H1 (cell line): Measurements from ENCODE around the gene PTPRF. TPM values are rescaled to one million over a fixed set of nuclear protein-coding genes. Genes with fewer than 3 reads are reported as not detected.

Experiments
- CTCF ChIA-PET: fragments of 300-600 bp; sonication (Branson Sonifier 250); formaldehyde crosslinking; loops from one replicate; lab custom pipeline; 2021; ENCODE audit not compliant: partially characterized antibody; lab: Charles Lee
- POLR2A ChIA-PET: fragments of 300-600 bp; sonication (Branson Sonifier 250); formaldehyde crosslinking; loops from one replicate; lab custom pipeline; 2021; ENCODE audit warnings: inconsistent platforms; ENCODE audit not compliant: partially characterized antibody; lab: Charles Lee
- DNase-seq, 2 experiments: peaks; one replicate each; pipeline versions ENCODE4 v3.0.0 to v3.0.0-alpha.2; 2010 to 2022; ENCODE audit warnings: low spot score in 2 of 2, low read depth in 1 of 2, mixed read lengths in 1 of 2
- FAIRE-seq: peaks from 2 replicates; lab custom pipeline; 2011; peaks lifted over from hg19 to GRCh38; lab: Jason Lieb, UNC
- H2AFZ ChIP-seq: 2 replicates; pipeline ENCODE4 v1.8.1; 2012; ENCODE audit warnings: low read length, inconsistent platforms
- H2AK5ac ChIP-seq: 2 replicates; pipeline ENCODE4 v1.6.1; 2013; ENCODE audit warnings: low read depth, low read length
- H2BK120ac ChIP-seq: replicated peaks from 2 replicates; pipeline ENCODE3; 2013; ENCODE audit warnings: low read depth, low read length, inconsistent platforms
- H2BK12ac ChIP-seq: 2 replicates; pipeline ENCODE4 v1.6.1; 2013; ENCODE audit warnings: low read depth, low read length
- H2BK15ac ChIP-seq: 2 replicates; pipeline ENCODE4 v1.6.1; 2013; ENCODE audit warnings: low read length
- H2BK20ac ChIP-seq: 2 replicates; pipeline ENCODE4 v1.6.1; 2013; ENCODE audit warnings: low read length
- H2BK5ac ChIP-seq: 2 replicates; pipeline ENCODE4 v1.6.1; 2013; ENCODE audit warnings: low read depth, low read length
- H3K14ac ChIP-seq: 2 replicates; pipeline ENCODE4 v1.6.1; 2013; ENCODE audit warnings: inconsistent platforms; ENCODE audit not compliant: insufficient read length
- H3K18ac ChIP-seq: 2 replicates; pipeline ENCODE4 v1.6.1; 2013; ENCODE audit warnings: low read length; ENCODE audit errors: extremely low read depth
- H3K23ac ChIP-seq: 2 replicates; pipeline ENCODE4 v1.6.1; 2013; ENCODE audit warnings: inconsistent platforms; ENCODE audit not compliant: insufficient read length
- H3K23me2 ChIP-seq: 2 replicates; pipeline ENCODE4 v1.6.1; 2013; ENCODE audit warnings: low read depth, low read length
- H3K27ac ChIP-seq: 2 replicates; pipeline ENCODE4 v1.6.1; 2011; ENCODE audit warnings: low read depth, low read length, inconsistent platforms
- H3K27me3 ChIP-seq, 4 experiments: replicated peaks in 1 of 4; 1 replicate in 1 of 4; 2 replicates in 3 of 4; pipeline versions ENCODE4 v1.6.1 to v1.8.1; 2011 to 2013; ENCODE audit warnings: low read length in 3 of 4, mild to moderate bottlenecking in 3 of 4, inconsistent platforms in 2 of 4, mixed read lengths in 2 of 4, moderate library complexity in 1 of 4; ENCODE audit not compliant: control insufficient read depth in 3 of 4, insufficient read depth in 3 of 4; ENCODE audit errors: extremely low read depth in 1 of 4
- H3K36me3 ChIP-seq, 4 experiments: 2 replicates each; pipeline versions ENCODE4 v1.6.1 to v1.8.1; 2011 to 2013; ENCODE audit warnings: mild to moderate bottlenecking in 4 of 4, low read length in 3 of 4, moderate library complexity in 2 of 4, control low read depth in 1 of 4, inconsistent platforms in 1 of 4; ENCODE audit not compliant: insufficient read depth in 4 of 4, control insufficient read depth in 2 of 4
- H3K4ac ChIP-seq: replicated peaks from 2 replicates; pipeline ENCODE3; 2013; ENCODE audit warnings: low read length, low read depth, mixed read lengths, inconsistent platforms; ENCODE audit not compliant: insufficient read length
- H3K4me1 ChIP-seq, 4 experiments: replicated peaks in 1 of 4; 1 replicate in 1 of 4; 2 replicates in 3 of 4; pipeline versions ENCODE4 v1.6.1 to v1.8.1; 2011 to 2013; ENCODE audit warnings: low read length in 3 of 4, inconsistent platforms in 2 of 4, mixed read lengths in 1 of 4; ENCODE audit not compliant: insufficient read depth in 4 of 4, control insufficient read depth in 3 of 4
- H3K4me2 ChIP-seq, 2 experiments: 2 replicates each; pipeline versions ENCODE4 v1.6.1 to v1.8.1; 2011 to 2013; ENCODE audit warnings: low read depth in 2 of 2, low read length in 2 of 2, control low read depth in 1 of 2, inconsistent platforms in 1 of 2, mild to moderate bottlenecking in 1 of 2; ENCODE audit not compliant: insufficient read depth in 1 of 2
- H3K4me3 ChIP-seq, 4 experiments: fragments of 200-600, 300-600 bp in 1 of 4; sonication (generic), shearing (Covaris generic), sonication (Bioruptor Twin) in 1 of 4; 2 replicates each; pipeline versions ENCODE4 v1.5.1 to v1.8.1; 2011 to 2016; ENCODE audit warnings: low read length in 4 of 4, low read depth in 3 of 4, control low read depth in 2 of 4, inconsistent platforms in 2 of 4, mild to moderate bottlenecking in 2 of 4, mixed read lengths in 1 of 4, moderate library complexity in 1 of 4; ENCODE audit not compliant: insufficient read depth in 2 of 4; ENCODE audit errors: extremely low read depth in 1 of 4
- H3K56ac ChIP-seq: replicated peaks from 2 replicates; pipeline ENCODE3; 2013; ENCODE audit warnings: low read depth, mild to moderate bottlenecking, mixed read lengths, low read length, inconsistent platforms; ENCODE audit not compliant: insufficient read length
- H3K79me1 ChIP-seq: 2 replicates; pipeline ENCODE4 v1.6.1; 2013; ENCODE audit warnings: low read depth, low read length, control low read depth
- H3K79me2 ChIP-seq, 2 experiments: 2 replicates each; pipeline versions ENCODE4 v1.6.1 to v1.8.1; 2012 to 2013; ENCODE audit warnings: low read length in 2 of 2, mild to moderate bottlenecking in 2 of 2, inconsistent platforms in 1 of 2; ENCODE audit not compliant: insufficient read depth in 2 of 2, control insufficient read depth in 1 of 2
- H3K9ac ChIP-seq, 4 experiments: replicated peaks in 1 of 4; 1 replicate in 1 of 4; 2 replicates in 3 of 4; pipeline versions ENCODE4 v1.6.1 to v1.8.1; 2011 to 2013; ENCODE audit warnings: low read depth in 3 of 4, low read length in 3 of 4, control low read depth in 2 of 4, mild to moderate bottlenecking in 2 of 4, moderate library complexity in 2 of 4, inconsistent platforms in 1 of 4; ENCODE audit errors: extremely low read depth in 1 of 4
- H3K9me3 ChIP-seq, 2 experiments: 2 replicates each; pipeline versions ENCODE4 v1.6.1 to v1.8.1; 2012 to 2013; ENCODE audit warnings: mild to moderate bottlenecking in 2 of 2, moderate library complexity in 2 of 2, control low read depth in 1 of 2, inconsistent platforms in 1 of 2, low read depth in 1 of 2, low read length in 1 of 2, mixed read lengths in 1 of 2; ENCODE audit not compliant: insufficient read depth in 2 of 2
- H4K20me1 ChIP-seq, 2 experiments: replicated peaks in 1 of 2; 2 replicates each; pipeline versions ENCODE3 to v1.8.1; 2011 to 2013; ENCODE audit warnings: inconsistent platforms in 2 of 2, low read length in 2 of 2, mild to moderate bottlenecking in 1 of 2; ENCODE audit not compliant: insufficient read depth in 2 of 2, control insufficient read depth in 1 of 2
- H4K5ac ChIP-seq: 2 replicates; pipeline ENCODE4 v1.6.1; 2013; ENCODE audit warnings: low read length, low read depth, mixed read lengths, inconsistent platforms; ENCODE audit not compliant: insufficient read length
- H4K8ac ChIP-seq: 2 replicates; pipeline ENCODE4 v1.8.0; 2013; ENCODE audit warnings: mild to moderate bottlenecking, moderate library complexity, low read length, inconsistent platforms; ENCODE audit not compliant: insufficient read depth; ENCODE audit errors: extremely low read depth
- H4K91ac ChIP-seq: replicated peaks from 2 replicates; pipeline ENCODE3; 2013; ENCODE audit warnings: low read length, mixed read lengths, inconsistent platforms; ENCODE audit not compliant: insufficient read length
- ATF3 ChIP-seq: IDR thresholded peaks from 2 replicates; pipeline ENCODE4 v1.6.1; 2011; ENCODE audit warnings: low read depth, mild to moderate bottlenecking, low read length; ENCODE audit not compliant: insufficient read depth
- CHD1 ChIP-seq: IDR thresholded peaks from 2 replicates; pipeline ENCODE4 v1.6.1; 2012; ENCODE audit warnings: low read depth, low read length, improper control_type of control experiment
- CREB1 ChIP-seq: IDR thresholded peaks from 2 replicates; pipeline ENCODE4 v1.6.1; 2012; ENCODE audit warnings: inconsistent platforms
- HDAC6 ChIP-seq: IDR thresholded peaks from one replicate; pipeline ENCODE4 v1.7.1; 2012; ENCODE audit warnings: low read depth, mild to moderate bottlenecking, inconsistent platforms, low read length, moderate library complexity
- POLR2AphosphoS5 ChIP-seq: IDR thresholded peaks from 2 replicates; pipeline ENCODE4 v1.6.1; 2011; ENCODE audit warnings: low read depth, low read length
- RFX5 ChIP-seq: IDR thresholded peaks from 2 replicates; pipeline ENCODE4 v1.6.1; 2011; ENCODE audit warnings: low read depth, low read length, improper control_type of control experiment, borderline replicate concordance
- SIN3A ChIP-seq, 2 experiments: IDR thresholded peaks in 1 of 2; conservative IDR thresholded peaks in 1 of 2; 2 replicates each; pipeline ENCODE4 v1.6.1; 2011 to 2012; ENCODE audit warnings: low read length in 2 of 2, improper control_type of control experiment in 1 of 2, low read depth in 1 of 2, mild to moderate bottlenecking in 1 of 2
- SIX5 ChIP-seq: IDR thresholded peaks from 2 replicates; pipeline ENCODE4 v1.6.1; 2011; ENCODE audit warnings: mild to moderate bottlenecking, low read depth, low read length
- WGBS, 2 experiments: shearing (Covaris generic) in 1 of 2; methylation state at CpG; one replicate each; pipeline versions ENCODE4 v1.1.6 to v1.1.7; 2013 to 2015; ENCODE audit warnings: low lambda C conversion rate in 2 of 2, mixed read lengths in 2 of 2, inconsistent platforms in 1 of 2, low coverage in 1 of 2, missing lambda C conversion rate in 1 of 2; ENCODE audit not compliant: insufficient replicate concordance in 2 of 2, insufficient coverage in 1 of 2, insufficient read length in 1 of 2; ENCODE audit errors: extremely low coverage in 1 of 2, missing lambda C conversion rate in 1 of 2; 5-methylcytosine and 5-hydroxymethylcytosine counted together
- polyA plus RNA-seq, 7 experiments: library from polyadenylated mRNA; depleted of rRNA in 3 of 7; stranded (reverse) in 5 of 7; unstranded in 2 of 7; fragments of >200 nt in 5 of 7; fragments of 200-250 nt in 2 of 7; gene quantifications; 1 replicate in 5 of 7; 2 replicates in 1 of 7; 4 replicates in 1 of 7; pipeline versions ENCODE4 v1.2.1 to v1.2.3, GENCODE V29; 2011 to 2013; ENCODE audit warnings: missing spikeins in 2 of 7, mixed read lengths in 2 of 7
- total RNA-seq: library from RNA; stranded (reverse); fragmentation: NEBNext Ultra II Directional; extraction: Animal tissue kit (Norgen Biotek cat#: 25700); gene quantifications from 2 replicates; pipeline ENCODE4 v1.2.1, GENCODE V29; 2021

The PTPRF gene
- total and polyA plus RNA-seq, 2 of the 8 experiments (the other 6 are each of a cell fraction or from before 2014, with no cell fraction given): 136 to 231 TPM

- Histone ChIP-seq H3K36me3 (peaks cover 9 to 52% (median 32%) of the 10 kb centered on the region in 4 experiments), H3K9me3 (no peaks in the 10 kb centered on the region), H2BK20ac (no peak overlapping the region), H4K91ac (no peak overlapping the region), H4K5ac (no peak overlapping the region), H2AK5ac (no peak overlapping the region), H3K9ac (no peak overlapping the region), H3K27ac (no peak overlapping the region), H3K4me1 (peaks cover 6 to 11% (median 8%) of the 10 kb centered on the region in 4 experiments; a peak in 6 of 7 replicates), H3K79me2 (peaks cover 6 to 39% of the 10 kb centered on the region in 2 experiments; a peak in 3 of 4 replicates), H2BK15ac (no peak overlapping the region), H3K18ac (no peak overlapping the region), H3K23ac (no peak overlapping the region), H2BK120ac (no peak overlapping the region), H2AFZ (no peak overlapping the region), H2BK5ac (no peak overlapping the region; the same call in 1 of the 2 replicates), H3K23me2 (peaks cover 10% of the 10 kb centered on the region), H4K8ac (no peak overlapping the region), H3K4ac (no peak overlapping the region), H3K79me1 (no peaks in the 10 kb centered on the region; the same call in none of the 2 replicates), H3K27me3 (no peaks in the 10 kb centered on the region), H3K14ac (no peak overlapping the region), H4K20me1 (peaks cover 3 to 12% of the 10 kb centered on the region in 2 experiments), H2BK12ac (no peak overlapping the region), H3K4me3 (peak overlapping the region in 1 of 4 experiments; percentile 39; a peak in 1 of 8 replicates), H3K56ac (no peak overlapping the region), H3K4me2 (peak overlapping the region; percentile 58 to 98; a peak in 3 of 4 replicates)
- DNase-seq (no peak), FAIRE-seq (no peak)
- TF ChIP-seq SIX5 (no peak), RFX5 (no peak), CREB1 (no peak), CHD1 (no peak), SIN3A (conservative IDR thresholded peaks at IDR 0.05 in 1 of 2, IDR thresholded peaks at IDR 0.05 in 1 of 2; ENCODE audit: low read depth in 1 of 2, low read length in 2 of 2) (no peak), HDAC6 (no peak), ATF3 (no peak), POLR2AphosphoS5 (no peak)
- CTCF ChIA-PET: interaction anchor here (0.6 to 2.8 kb wide), 22 partner anchors 8 to 281 kb away, joined by 3 to 9 read pairs (median 4); partner anchors contain the start of gene ARTN
- WGBS, 2 experiments: 84% methylated on average over 5 of the region's 5 CpGs; no CpG with 5 or more reads in 1 of the 2 experiments
- POLR2A ChIA-PET: interaction anchor here (0.8 to 33.2 kb wide), 10 partner anchors 9 to 336 kb away, joined by 3 to 651 read pairs (median 5); partner anchors contain the start of genes IPO13 and ST3GAL3
Measured at GRCh38 chr1:43653893-43654292, 123.2 kb downstream of the PTPRF start.
